HL-60 (cell line): Measurements from ENCODE around the gene FMNL2.

Experiments
- CTCF ChIP-seq: IDR thresholded peaks from one replicate; pipeline ENCODE4 v1.5.1; 2011; ENCODE audit warnings: low read length, control low read depth, inconsistent platforms; ENCODE audit not compliant: insufficient read depth
- GABPA ChIP-seq: IDR thresholded peaks from 2 replicates; pipeline ENCODE4 v1.6.1; 2012; ENCODE audit warnings: low read depth
- POLR2AphosphoS5 ChIP-seq: IDR thresholded peaks from 2 replicates; pipeline ENCODE4 v1.6.1; 2012; ENCODE audit warnings: low read depth
- REST ChIP-seq: IDR thresholded peaks from 2 replicates; pipeline ENCODE4 v1.6.1; 2012; ENCODE audit warnings: low read depth; ENCODE audit not compliant: insufficient replicate concordance
- SPI1 ChIP-seq: IDR thresholded peaks from 2 replicates; pipeline ENCODE4 v1.6.1; 2012; ENCODE audit warnings: low read depth, mild to moderate bottlenecking, borderline replicate concordance

- TF ChIP-seq CTCF (no peak), GABPA (no peak), REST (no peak), POLR2AphosphoS5 (no peak), SPI1 (no peak)
These were observed 71.3 kb downstream of the FMNL2 start for GRCh38 chr2:152406119-152406835.
